SH-SY5Y (cell line): Measurements from ENCODE around the gene CDK14.

Experiments used
- GATA2 ChIP-seq: IDR thresholded peaks from 2 replicates; pipeline ENCODE4 v1.6.1; 2011; ENCODE audit warnings: mild to moderate bottlenecking, low read depth, low read length
- GATA3 ChIP-seq: IDR thresholded peaks from 2 replicates; pipeline ENCODE4 v1.6.1; 2011; ENCODE audit warnings: low read depth, mild to moderate bottlenecking, low read length, moderate library complexity

The CDK14 gene

GRCh38 chr7:90777886-90778285 lies 181.8 kb downstream of the CDK14 start:
- no peak for TF ChIP-seq GATA2
- TF ChIP-seq GATA3 = no peak

DNA sequence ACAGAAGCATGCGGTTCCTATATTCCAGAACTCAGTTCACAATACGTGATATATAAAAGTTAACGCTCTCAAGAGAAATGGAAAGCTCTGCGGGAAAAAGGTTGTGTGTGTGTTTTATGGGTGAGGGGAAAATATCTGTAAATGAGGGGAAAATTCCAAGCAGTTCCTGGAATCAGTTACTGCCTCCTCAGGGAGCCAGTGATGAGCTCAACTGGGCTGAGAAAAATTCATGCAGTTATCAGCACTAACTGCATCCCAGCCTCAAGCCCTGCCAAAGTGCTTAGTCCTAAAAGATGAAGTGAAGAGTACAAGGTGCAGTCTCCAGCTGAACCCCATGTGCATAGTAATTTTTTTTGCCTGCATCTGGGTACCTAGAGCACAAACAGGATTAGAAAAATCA lies 191.9 kb downstream of the CDK14 start:
- no peak for TF ChIP-seq GATA2
- TF ChIP-seq GATA3 = no peak

- no peak for TF ChIP-seq GATA3
- TF ChIP-seq GATA2 = no peak
Measured at GRCh38 chr7:90789736-90790306, 193.7 kb downstream of the CDK14 start.

DNA sequence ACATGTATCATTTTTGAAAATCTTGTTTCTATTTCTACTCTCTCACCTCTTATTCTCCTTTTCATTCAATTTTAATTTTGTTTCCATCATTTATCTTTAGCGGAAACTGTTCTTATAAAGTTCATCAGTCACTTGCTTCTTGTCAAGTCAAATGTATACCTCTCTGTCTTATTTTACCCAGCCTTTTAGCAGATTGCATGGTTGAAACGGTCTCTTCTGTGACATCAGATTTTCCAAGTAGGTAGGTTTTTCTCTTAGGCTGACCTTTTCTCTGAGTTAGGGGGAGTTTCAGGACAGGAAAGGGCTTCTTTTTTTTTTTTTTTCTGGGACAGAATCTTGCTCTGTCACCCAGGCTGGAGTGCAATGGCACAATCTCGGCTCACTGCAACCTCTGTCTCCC lies 195.5 kb downstream of the CDK14 start:
- TF ChIP-seq GATA3 (no peak), GATA2 (no peak)

- TF ChIP-seq GATA2 = no peak
- TF ChIP-seq GATA3 = no peak
Measured at GRCh38 chr7:90792301-90792700, 196.2 kb downstream of the CDK14 start.

DNA sequence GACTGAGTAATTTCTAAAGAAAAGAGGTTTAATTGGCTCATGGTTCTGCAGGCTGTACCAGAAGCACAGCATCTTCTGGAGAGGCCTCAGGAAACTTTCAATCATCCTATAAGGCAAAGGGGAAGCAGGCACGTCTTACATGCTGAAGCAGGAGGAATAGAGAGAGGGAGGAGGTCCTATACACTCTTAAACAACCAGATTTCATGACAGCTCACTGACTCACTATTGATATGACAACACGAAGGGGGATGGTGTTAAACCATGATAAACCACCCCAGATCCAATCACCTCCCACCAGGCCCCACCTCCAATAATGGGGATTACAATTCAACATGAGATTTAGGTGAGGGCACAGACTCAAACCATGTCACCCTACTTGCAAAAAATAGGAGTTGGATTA lies 201.5 kb downstream of the CDK14 start:
- TF ChIP-seq GATA3 = no peak
- TF ChIP-seq GATA2 = no peak

DNA sequence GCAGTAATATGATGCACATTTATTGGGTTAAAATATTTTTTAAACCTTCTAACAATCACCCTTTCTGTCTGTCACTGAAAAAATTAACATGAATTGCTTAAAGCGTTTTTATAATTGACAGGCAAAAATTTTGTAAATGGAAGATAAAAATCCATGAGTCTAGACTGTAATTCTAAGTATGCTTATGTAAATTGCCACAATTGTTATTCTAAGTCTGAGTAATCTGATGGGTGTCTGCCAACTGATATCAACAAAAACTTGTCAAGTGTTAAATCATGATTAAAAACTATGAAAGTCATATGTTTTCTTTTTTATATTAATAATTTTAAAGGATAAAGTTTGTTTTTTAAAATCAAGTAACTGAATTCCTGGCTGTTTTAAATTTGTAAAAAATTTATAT lies 208.2 kb downstream of the CDK14 start:
- TF ChIP-seq GATA3 = no peak
- no peak for TF ChIP-seq GATA2

GRCh38 chr7:90816511-90817142 lies 220.5 kb downstream of the CDK14 start:
- TF ChIP-seq GATA2 = no peak
- no peak for TF ChIP-seq GATA3

DNA sequence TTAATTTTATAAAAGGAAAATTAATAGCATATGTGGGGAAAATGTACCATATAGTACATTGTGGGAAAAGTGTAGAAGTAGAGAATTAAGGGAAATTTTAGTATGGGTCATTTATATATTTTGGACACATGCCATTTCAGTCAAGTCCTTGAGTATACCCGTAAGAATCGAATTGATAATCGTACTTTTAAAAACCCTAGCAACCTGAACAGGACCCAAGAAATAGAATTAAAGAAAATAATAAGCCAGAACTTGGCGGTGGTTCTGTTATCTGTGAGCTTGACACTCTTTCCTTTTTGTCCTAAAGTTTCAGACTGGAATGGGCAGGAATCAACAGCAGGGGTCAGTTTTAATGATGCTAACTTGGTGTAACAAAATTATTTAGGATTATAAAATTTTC lies 221.0 kb downstream of the CDK14 start:
- TF ChIP-seq GATA2 (no peak), GATA3 (no peak)

- no peak for TF ChIP-seq GATA2
- TF ChIP-seq GATA3 = no peak
Measured at GRCh38 chr7:90817846-90818245, 221.7 kb downstream of the CDK14 start.

- TF ChIP-seq GATA3 (no peak), GATA2 (no peak)
Measured at GRCh38 chr7:90818341-90818740, 222.2 kb downstream of the CDK14 start.

- TF ChIP-seq GATA3 (no peak), GATA2 (no peak)
Measured at GRCh38 chr7:90821961-90822620, 226.0 kb downstream of the CDK14 start.

DNA sequence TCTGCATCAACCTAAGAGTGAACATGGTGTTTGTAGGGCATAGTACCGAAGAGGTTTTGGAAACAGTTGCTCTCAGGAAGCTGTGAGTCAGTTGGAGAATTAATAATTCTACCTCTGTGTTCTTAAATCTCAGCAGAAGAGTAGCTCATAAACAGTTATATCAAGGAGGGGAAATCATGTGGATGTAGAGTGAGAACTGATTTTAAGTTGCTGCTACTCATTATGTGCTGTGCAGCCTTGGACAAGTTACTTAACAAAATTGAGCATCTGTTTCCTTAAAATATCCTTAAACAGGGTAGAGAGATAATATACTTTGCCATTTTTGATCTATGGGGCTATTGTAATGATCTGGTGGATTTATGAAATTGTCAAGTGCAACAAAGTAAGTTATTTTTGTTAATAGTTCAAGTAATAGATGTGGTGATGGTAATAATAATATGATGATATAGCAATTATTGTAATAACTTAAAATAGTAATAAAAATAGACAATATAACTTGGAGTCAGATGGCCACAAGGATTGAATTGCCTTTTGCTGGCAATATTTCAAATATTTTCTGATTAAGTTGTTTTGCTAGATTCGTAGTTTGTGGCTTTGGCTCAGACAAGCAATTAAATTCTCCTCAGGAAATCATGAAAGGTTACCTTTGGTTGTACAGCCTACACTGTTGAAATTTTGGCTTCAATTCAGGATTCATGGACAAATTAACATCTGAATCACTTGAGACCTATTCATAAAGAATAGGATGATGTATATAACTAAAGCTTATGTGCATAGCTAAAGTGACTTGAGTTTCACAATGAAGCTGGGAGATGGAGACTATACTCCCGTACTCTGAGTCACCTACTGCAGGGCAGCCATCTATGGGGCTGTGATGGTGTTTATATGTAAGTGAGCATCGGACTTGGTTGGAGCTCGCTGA lies 228.5 kb downstream of the CDK14 start:
- TF ChIP-seq GATA3 (no peak), GATA2 (no peak)

GRCh38 chr7:90825779-90826178 lies 229.7 kb downstream of the CDK14 start:
- TF ChIP-seq GATA3 = no peak

GRCh38 chr7:90828601-90829000 lies 232.5 kb downstream of the CDK14 start:
- TF ChIP-seq GATA3 (no peak), GATA2 (no peak)
